GM21447 (cell line): ENCODE results near the gene SPOCD1.
"Not testable (repeated sequence)": the region's sequence is repeated elsewhere in the genome, so short reads cannot be mapped to it uniquely, and the experiment has no call there.

Source experiments
- ATAC-seq: cut with Tn5 transposase; IDR thresholded peaks from one replicate; pipeline ENCODE4 v1.9.1; 2021; ENCODE audit not compliant: unreplicated experiment

SPOCD1 gene

DNA sequence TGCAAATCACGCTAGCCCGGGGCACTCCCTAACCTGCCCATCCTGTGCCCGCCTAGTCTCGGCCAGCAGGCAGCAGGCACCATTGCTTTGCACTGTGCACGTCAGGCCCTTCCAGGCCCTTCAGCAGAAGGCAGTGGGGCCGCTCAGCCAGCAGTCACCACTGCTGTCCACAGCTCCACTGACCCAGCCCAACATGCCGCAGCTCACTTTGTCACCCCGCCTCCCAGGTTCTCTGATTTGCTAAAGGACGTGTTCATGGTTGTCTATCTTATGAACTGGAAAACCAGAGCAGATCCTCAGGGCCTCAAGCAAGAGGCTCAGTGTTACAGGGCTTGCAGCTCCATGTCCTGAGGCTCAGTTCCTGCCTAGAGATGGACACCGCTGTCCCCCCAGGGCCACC is 14.2 kb upstream of the SPOCD1 start:
- ATAC-seq: no peak

DNA sequence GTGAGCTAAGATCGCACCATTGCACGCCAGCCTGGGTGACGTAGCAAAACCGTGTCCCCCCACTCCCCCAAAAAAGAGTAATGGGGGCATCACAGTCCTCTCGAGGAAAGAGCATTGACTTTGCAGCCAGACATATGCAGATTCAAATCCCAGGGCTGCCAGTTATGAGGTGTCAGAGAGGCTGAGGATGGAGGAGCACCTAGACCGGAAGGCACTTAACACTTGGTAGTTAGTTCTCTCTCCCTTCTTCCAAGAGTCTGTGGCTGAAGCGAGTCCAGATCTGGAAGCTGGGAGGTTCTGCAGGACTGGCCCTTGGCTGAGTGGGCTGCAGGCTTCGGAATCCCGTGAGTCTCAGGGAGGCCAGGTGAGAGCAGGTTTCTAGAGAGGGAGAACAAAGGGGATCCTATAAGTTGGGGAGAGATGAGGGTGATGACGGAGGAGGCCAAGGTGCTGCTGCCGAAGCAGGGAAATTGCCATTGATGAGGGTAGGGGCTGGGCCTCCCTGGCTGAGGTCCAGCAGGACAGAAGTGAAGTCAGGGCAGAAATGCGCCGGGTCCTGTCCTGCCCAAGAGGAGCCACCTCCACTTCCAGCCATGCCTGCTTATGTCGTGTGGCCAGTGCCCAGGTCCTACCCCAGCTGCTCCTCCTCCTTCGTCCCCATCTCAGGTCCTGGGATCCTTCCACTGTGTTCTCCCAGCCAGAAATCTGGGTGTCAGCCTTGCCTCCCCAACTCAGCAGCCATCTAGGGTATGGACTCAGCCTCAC is 13.3 kb upstream of the SPOCD1 start:
- ATAC-seq: no peak

DNA sequence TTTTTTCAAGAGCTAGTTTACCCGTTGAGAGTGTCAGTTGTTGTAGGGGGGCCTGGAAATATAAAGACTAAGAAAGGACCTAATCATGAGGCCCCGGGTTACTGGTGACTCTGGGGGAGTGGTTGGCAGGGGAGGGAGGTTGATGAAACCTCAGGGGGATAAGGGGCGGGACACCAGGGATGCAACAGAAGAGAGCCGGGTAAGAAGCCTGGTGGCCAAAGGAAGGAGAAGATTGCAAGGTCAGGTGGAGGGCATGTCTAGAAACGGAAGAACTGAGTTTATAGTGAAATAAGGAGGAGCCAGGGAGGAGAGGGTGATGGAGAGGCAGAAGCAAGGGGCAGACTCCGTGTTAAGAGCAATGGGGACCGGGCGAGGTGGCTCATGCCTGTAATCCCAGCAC is 12.5 kb upstream of the SPOCD1 start:
- ATAC-seq: no peak

DNA sequence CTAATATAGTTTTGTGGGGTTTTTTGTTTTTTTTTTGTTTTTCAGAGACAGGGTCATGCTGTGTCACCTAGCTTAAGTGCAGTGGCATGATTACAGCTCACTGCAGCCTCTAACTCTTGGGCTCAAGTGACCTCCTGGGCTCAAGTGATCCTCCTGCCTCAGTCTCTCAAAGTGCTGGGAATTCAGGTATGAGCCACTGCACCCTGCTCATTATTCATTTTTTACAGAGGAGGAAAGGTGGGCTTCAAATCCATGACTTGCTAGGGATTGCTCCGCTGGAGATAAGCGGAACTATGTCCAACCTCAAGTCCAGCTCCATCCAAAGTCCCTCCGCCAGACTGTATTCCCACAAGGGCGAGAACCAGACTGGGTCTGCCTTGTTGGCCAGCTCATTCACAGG is 8.0 kb upstream of the SPOCD1 start:
- ATAC-seq: no peak

DNA sequence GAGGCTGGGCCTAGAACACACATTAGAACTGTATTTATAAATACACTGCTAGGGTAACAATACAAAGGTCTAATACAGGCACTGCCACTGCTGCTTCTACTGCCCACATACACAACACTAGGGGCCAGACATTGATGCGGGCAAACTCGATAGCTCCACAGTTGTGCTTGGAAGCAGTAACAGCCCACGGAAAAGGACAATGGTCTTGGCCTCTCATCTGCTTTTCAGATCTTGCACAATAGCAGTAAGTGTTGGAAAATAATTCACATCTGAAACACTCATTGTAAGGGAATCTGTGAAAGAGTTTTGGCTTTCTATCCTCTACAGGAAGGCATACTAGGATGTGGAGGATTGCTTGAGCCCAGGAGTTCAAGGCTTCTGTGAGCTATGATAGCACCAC is 6.9 kb upstream of the SPOCD1 start:
- ATAC-seq: no peak

DNA sequence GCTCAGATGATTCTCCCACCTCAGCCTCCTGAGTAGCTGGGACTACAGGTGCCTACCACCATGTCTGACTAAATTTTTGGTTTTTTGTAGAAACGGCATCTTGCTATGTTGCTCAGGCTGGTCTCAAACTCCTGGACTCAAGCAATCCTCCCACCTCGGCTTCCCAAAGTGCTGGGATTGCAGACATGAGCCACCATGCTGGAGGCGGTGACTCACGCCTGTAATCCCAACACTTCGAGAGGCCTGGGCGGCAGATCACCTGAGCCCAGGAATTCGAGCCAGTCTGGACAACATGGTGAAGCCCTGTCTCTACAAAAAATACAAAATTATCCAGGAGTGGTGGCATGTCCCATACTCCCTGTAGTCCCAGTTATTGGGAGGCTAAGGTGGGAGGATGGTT is 4.4 kb upstream of the SPOCD1 start:
- ATAC-seq: not testable (repeated sequence)

DNA sequence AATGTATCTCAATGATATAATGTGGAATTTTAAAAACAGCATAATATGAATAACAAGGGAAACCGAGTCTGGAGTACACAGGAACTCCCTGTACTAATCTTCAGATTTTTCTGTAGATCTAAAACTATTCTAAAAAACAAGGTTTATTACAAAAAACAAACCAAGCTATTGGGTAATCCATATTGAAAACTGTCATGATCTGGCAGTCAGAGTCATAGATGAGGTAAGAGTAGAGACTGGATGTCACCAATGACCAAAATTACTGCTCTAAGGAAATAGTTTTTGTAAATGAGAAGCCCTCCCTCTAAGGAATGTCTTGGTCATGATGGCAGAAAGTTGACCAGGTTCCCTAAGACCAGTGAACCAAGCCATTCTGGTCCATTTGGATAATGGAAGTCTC is 2.4 kb upstream of the SPOCD1 start:
- no peak for ATAC-seq

DNA sequence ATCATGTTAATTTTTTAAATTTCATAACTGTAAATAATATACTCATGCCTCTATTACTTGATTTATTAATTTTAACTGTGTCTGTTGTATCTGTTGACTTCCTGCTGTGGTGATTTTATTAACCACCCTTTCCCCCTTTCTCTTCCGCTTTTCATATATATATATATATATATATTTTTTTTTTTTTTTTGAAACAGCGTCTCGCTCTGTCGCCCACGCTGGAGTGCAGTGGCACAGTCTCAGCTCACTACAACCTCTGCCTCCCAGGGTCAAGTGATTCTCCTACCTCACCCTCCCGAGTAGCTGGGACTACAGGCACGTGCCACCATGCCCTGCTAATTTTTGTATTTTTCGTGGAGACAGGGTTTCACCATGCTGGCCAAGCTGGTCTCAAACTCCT is 1.1 kb upstream of the SPOCD1 start:
- not testable (repeated sequence) for ATAC-seq

DNA sequence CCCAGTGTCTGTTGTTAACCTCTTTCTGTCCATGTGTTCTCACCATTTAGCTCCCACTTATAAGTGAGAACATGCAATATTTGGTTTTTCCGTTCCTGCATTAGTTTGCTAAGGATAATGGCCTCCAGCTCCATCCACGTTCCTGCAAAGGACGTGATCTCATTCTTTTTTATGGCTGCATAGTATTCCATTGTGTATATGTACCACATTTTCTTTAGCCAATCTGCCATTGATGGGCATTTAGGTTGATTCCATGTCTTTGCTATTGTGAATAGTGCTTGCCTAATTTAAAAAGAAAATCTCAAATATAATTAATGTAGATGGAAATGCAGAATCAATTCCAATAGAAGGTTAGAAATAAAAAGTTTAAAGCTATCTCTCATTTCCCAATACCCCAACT is 679 bp upstream of the SPOCD1 start:
- ATAC-seq: not testable (repeated sequence)

DNA sequence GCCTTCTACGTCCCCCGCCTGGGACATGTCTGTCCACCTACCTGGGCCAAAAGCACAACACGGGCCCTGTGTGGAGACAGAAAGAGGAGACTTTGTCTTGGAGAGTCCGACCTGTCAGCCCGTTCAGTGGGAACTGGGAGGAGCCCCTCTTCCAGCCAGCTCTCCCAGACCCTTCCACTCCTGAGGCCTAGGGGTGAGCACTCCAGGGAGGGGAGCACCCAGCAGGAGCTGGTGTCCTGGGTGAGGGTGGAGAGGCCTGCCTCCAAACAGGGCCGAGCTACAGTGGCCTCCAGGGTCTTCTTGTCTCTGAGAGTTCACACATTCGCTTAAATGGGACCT is 546 bp downstream of the SPOCD1 start:
- ATAC-seq: no peak

DNA sequence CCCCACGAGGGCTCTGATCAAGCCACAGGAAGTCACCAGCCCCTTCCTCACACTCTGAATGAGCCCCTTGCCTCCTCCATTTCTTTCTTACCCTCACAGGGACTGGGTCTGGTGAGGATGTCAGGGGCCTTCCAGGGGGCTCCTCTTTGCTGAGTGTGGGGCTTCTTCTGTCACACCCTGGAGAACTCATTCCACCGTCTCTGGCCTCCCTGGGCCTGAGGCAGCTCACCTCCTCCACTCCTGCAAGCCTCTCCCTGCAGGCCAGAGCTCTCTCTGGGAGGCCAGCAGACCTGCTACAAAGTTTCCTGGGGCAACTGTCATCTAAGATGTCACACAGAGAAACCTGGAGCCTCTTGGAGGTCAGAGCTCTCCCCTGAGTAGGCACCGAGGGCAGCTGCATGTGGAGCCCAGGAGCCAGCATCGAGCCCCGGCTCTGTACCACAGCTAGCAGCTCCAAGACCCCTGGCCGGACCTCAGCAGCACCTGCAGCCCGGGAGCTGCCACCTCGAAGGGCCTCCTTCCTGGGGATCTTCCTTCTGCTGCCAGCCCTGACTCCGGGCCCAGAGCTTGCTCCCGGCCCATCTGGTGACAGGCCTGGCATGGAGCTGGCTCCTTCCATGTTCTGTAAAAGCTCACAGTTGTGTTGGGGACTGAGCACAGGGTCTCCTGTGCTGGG is 1.1 kb downstream of the SPOCD1 start:
- no peak for ATAC-seq

DNA sequence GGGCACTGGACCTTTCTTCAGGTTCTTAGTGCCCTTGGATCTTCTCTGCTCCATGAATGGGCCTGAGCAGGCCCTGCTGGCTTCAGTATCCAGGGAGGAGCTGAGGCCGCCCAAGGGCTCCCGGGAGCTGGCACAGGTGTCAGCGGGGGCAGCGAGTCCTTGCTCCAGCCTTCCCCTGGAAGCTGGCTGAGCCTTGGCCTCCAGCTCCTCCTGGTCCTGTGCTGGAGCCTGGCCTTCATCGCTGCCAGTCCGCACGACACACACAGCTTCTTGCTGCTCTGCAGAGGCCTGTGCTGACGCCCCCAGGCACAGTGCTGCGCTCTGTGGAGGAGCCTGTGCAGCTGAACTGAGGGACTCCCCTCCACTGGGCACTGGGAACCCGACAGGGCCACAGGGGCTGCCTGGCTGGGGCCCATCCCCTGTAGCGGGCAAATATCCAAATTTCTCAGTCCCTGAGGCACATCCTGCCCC is 1.7 kb downstream of the SPOCD1 start:
- no peak for ATAC-seq

DNA sequence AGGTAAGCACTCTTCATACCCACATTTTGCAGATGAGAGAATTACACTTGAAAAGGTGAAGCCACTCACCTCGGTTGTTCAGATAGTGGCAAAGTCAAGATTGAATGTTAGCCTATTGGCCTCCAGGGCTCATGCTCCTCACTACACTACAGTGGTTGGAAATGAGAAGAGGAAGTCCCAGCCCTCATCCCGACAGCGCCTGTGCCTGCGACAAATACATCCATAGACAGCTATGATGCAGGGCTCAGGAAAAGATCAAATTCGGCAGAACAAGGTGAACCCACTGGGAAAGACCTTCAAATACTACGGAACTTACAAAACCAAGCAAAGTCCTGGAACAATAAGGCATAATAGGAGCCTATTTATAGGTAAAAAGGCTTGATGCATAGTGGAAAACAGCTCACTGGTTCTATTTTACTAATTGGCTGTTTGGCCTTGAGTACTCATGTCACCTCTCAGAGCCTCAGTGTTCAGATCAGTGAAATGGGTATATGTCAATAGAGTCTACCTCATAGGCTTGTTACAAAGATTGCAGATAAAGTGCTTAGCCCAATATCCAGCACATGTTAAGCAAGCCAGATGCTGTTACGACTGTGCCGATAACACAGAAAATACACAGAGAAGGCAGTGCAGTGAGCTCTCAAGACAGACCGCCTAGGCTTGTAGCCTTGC is 3.5 kb downstream of the SPOCD1 start:
- no peak for ATAC-seq

DNA sequence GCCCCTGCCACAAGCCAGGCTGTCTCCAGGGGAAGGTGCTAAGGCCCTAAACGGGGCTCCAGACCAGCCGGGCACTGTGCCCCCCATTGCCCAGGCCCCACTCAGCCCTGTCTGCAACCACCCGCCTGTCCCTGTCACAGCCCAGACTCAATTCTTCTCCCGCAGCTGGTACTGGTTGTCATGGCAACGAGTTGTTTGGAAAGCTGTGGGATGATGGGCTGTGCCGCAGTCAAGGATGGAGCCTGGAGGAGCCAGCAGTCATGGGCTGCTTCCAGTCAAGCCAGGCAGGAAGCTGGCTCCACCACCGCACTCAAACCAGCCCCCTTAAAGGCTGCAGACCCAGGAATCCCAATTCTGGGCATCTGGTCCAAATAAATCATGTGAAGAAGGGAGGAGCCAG is 4.2 kb downstream of the SPOCD1 start:
- no peak for ATAC-seq

DNA sequence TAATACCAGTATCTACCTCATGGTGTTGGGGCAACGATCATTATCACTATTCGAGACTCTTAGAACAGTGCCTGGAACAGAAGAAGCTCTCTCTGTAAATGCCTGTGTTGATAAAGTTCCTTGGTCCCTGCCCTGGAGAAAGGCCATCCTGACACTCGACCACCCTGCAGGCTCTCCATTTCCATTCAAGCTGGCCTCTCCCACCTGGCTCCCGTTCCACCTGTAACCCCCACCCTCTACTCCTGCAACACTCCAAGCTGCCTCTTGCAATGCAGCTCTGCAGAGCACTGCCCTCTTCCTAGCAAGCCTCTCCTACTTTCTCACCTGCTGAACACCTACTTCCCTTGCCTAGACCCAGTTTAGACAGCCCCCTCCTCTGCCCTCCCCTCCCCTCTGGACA is 6.1 kb downstream of the SPOCD1 start:
- ATAC-seq: no peak

DNA sequence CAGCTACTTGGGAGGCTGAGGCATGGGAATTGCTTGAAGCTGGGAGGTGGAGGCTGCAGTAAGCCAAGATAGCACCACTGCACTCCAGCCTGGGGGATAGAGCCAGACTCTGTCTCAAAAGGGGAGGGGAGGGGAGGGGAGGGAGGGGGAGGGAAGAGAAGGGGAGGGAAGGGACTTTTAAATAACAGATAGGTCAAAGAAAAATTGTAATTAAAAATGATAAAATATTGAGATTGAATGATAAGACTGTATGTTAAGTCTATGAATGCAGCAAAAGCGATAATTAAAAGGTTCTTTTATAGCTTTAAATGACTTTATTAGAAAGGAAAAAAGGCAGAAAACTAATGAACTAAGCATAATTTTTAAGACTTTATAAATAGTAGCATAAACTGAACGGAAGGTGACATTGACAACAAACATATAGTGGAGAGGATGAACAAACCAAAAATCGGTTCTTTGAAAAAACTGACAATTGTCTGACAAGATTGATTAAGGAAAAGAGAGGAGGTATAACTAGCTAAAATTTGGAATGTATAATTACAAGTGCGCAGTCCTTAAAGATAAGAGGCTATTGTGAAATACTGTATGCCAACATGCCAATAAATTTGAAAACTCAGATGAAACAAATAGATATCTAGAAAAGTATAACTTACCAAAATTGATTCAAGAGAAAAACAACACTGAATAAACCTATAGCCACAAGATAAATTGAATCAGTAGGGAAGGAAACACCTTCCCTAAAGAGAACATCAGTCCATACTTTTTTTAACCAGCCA is 8.4 kb downstream of the SPOCD1 start:
- ATAC-seq: no peak

DNA sequence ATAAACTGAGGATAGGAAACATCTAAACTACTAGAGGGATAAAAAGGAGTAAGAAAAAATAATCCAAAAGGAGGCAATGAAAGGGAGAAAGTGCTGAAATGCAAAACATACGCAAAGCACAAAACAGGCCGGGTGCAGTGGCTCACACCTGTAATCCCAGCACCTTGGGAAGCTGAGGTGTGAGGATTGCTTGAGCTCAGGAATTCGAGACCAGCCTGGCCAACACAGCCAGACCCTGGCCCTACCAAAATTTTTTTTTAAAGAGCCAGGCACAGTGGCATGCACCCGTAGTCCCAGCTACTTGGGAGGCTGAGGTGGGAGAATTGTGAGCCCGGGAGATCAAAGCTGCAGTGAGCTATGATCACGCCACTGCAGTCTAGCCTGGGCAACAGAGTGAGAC is 10.5 kb downstream of the SPOCD1 start:
- no peak for ATAC-seq

DNA sequence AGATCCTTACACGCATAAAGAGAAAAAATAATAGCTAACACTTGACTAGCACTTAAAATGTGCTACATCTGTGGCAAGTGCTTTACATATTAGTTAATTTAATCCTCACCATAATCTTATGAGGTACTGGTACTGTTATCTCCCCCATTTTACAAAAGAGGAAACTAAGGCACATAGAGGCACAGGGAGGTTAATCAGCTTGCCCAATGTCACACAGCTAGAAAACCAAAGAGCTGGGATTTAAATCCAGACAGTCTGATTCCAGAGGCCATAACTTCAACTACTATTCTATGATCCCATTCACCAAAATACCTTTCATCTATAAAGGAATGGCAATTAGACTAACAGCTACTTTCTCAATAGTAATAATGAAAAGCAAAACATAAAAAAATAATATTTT is 11.7 kb downstream of the SPOCD1 start:
- ATAC-seq: no peak

DNA sequence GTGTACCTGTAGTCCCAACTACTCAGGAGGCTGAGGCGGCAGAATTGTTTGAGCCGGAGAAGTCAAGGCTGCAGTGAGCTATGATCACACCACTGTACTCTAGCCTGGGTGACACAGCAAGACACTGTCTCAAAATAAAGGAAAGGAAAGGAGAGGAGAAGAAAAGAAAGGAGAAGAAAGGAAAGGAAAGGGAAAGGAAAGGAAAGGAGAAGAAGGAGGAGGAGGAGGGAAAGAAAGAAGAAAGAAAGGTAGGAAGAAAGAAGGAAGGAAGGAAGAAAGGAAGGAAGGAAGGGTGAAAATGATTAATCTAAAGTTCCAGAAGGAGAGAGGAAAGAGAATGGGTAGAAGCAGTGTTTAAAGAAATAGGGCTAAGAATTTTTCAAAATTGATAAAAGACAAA is 12.2 kb downstream of the SPOCD1 start:
- ATAC-seq: no peak

DNA sequence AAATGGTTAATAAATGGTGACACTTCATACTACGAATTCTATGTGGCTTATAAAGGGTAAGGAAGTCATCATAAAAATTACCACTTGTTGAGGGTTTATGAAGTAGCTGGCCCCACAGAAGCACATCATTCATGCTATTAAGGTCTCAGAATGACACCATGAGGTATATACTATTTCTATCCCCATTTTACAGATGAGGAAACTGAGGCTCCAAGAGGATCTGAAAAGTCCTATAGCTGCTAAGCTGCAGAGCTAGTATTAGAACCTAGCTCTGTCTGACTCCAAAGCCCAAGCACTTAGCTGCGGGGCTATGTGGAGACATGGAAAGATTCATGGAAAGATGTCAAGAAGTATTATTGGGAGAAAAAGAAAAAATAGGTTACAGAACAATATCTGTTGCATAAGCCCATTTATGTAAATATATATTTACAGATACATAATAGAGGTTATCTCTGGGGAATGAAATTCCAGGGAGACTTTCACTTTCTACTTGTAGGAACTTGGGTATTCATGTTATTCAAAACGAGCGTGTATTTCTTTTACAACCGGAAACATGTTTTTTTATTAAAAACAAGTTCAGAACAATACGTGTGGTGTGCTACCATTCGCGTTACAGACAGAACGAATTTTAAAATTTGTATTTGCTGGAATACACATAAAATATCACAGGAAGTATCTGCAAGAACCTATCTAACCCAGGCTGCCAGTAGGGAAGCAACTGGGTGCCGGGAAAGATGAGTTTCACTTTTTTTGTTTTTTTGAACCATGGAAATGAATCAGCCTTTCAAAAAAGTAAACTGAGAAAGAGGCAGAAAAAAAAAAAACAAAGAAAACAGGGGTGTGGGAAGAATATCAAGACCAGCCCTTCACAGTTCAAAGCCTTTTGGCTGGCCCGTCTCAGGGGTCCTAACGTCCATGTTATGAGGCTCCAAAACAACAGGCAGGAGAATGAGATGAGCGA is 13.4 kb downstream of the SPOCD1 start:
- ATAC-seq: no peak
